Vagina (tissue), 2 donors: ENCODE measurements around the gene AK3.

Source experiments
- CTCF ChIP-seq, 3 experiments: fragments of 450-650 bp in 2 of 3; fragments of 200-600 bp in 1 of 3; sonication (generic) in 1 of 3; IDR thresholded peaks; one replicate each; pipeline ENCODE4 v1.5.1; 2017 to 2019; ENCODE audit warnings: antibody characterized with exemption in 3 of 3, mild to moderate bottlenecking in 2 of 3, moderate library complexity in 2 of 3
- POLR2A ChIP-seq, 2 donors: fragments of 450-650 bp; IDR thresholded peaks; one replicate each; pipeline ENCODE4 v1.6.1; 2017; ENCODE audit warnings: antibody characterized with exemption in 2 of 2, mild to moderate bottlenecking in 2 of 2, moderate library complexity in 2 of 2

GRCh38 chr9:4689021-4689420 lies 52.0 kb downstream of the AK3 start:
- TF ChIP-seq POLR2A (IDR thresholded peaks at IDR 0.05): no peak
- TF ChIP-seq CTCF (IDR thresholded peaks at IDR 0.05): no peak
